Hepatic stellate cell (primary cell): ENCODE measurements around the gene MED31.
A peak's percentile ranks its signal among the peaks of the same experiment; 100 is the strongest.
"Not testable (repeated sequence)": the region's sequence is repeated elsewhere in the genome, so short reads cannot be mapped to it uniquely, and the experiment has no call there.

Experiments used
- DNase-seq: peaks from one replicate; pipeline ENCODE4 v3.0.0; 2011; ENCODE audit warnings: low spot score

MED31 gene

DNA sequence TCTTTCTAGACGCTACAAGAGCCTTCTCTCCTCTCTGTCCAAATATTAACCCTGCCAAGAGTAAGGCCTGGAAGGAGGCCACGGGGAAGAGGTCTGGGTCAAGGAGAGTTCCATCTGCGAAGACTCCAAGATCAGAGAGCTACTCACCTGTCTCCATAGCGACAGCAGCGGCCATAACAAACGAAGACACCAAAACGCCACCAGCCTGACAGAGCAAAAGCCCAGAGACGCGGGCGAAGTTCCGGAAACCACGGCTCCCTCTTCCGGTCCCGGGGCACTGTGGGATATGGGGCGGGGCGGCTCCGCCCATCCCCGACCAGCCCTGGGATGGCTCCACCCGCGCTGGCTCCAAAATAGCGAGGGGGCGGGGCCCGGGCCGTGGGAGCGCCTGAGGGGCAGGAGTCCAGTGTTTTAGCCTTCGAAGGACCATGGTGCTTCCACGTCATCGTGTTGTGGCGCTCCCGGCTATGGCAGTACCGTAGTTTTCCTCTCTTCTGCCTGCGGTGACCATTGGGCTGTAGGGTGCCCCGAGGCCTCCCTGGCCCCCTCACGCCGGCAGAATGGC is at the start of gene MED31, which contains the start of gene C17orf100:
Gene MED31, minus strand, starts transcription at position 252 of the 565 bp plus-strand sequence. Its CDS starts 77 bp downstream, at position 175.
Gene C17orf100, plus strand, starts transcription at position 409 of the 565 bp plus-strand sequence. Its CDS starts 152 bp downstream, at position 561.
- peak; percentile 99 for DNase-seq

DNA sequence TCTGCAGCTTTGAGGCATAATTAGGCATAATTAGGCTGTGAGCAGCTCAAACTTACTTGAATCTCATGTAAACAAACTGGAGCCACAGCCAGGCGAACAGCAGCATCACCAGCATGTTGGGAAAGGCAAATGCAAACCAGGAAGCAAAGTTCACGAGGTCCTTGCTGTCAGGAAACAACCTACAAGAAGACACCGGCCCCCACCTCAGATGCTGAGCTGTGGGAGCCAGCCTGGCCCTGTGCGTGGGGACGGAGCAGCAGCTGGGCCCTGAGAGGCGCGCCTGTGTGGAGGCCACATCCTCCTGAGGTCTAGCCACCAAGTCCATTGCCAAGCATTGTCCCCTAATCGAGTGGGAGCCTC is 49.5 kb upstream of the MED31 start:
- no peak for DNase-seq

DNA sequence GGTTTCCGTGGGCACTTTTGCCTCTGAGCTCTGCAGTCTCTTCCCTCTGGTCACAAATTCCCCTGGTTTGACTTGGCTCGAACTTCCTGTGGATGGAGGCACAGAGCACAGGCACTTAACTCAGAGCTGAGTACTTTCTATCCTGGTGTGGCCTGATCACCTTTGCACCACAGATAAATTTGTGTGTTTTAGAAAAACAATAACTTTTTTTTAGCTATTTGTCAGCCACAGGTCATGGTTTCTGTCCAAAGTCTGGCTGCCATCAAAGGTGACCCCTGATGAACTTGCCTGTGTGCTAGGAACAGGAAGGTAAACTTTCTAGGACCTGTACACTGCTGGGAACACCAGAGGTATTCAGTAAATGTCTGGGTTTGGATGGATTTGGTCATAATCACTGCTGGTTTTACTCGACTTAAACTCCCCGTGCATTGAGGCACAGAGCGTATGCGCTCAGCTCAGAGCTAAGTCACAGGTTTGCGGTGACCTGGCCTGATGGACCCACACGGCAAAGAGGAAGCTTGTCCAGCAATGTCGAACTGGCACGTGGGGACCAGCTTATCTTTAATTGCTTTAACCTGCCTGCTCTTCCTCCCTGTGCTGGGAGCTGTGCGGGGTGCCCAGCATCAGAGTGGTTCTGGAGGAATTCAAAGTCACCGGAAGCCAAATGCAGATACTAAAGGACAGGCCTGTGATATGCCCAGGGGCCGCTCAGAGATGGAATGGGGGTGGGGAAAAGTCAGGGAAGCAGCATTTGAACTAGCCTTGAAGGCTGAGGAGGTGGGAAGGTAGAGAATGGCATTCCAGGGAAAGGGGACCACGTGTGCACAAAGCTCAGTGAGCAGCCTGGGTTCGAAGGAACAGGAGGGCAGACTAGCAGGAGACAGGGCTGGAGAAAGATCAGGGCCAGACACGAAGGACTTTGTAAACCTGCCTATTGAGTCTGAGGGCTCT is 48.9 kb upstream of the MED31 start:
- no peak for DNase-seq

DNA sequence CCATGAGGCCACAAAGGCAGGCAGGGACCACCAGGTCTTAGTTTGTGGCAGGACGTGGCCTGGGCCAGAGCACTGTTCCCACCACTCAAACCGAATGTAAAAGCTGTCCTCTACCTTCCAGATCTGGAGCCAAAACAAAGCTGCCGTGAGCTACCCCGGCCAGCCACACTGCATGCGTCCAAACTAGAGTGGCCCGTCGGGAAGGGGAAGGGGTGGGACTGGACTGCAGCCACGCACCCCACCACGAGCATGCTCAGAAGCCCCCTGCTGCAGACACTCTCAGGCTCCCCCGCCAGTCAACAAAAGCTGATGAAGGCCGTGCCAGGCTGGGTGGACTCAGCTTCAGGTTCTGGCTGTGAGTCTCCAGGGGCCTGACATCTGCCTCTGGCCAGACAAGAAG is 46.6 kb upstream of the MED31 start:
- no peak for DNase-seq

DNA sequence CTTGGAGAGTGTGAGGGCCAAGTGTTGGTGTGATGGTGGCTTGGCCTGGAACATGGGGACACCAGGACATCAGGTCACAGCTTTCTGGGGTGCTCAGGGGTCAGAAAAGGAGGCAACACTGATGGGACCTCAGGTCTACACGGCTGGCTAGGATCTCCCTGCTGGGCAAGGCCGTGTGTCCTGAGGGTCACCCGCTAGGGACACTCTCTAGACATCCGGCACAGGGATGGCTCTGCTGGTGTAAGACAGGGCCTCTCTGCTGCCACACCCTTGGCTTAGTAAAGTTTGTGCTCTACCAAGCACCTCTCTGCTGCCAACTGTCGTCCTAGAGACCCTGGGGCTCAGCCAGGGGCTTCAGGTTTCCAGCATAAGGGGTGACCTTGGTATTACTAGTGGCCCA is 45.5 kb upstream of the MED31 start:
- DNase-seq, result no peak

DNA sequence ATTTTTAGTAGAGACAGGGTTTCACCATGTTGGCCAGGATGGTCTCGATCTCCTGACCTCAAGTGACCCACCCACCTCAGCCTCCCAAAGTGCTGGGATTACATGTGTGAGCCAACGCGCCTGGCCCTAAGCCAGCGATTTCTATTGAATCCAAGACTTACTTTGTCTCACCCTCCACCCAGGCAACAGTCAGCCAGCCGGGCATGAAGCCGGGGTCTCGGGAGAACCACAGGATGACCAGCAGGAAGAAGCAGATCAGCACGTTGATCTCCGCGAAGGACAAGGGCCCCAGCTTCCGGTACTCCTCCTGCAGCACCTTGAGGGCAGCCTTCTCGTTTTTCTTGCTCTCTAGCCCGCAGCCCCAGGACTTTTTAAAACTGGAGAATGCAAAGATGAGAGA is 44.2 kb upstream of the MED31 start:
- DNase-seq, result no peak

DNA sequence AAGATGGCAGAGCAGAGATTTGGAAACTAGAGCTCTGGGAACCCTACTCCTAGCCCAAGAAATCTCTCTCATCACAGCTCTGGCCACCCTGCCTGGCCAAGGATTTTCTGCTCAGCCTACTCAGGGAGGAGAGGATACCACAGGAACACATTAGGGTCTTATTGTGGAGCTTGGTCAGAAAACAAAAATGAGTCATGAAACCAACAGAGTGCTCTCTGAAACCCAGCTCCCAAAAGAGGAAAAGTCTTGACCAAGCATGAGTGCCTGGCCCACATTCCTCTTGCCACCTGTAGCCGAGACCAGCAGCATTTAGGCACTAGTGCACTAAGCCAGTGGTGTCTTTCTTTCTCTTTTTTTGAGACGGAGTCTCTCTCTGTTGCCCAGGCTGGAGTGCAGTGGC is 43.6 kb upstream of the MED31 start:
- DNase-seq, result no peak

DNA sequence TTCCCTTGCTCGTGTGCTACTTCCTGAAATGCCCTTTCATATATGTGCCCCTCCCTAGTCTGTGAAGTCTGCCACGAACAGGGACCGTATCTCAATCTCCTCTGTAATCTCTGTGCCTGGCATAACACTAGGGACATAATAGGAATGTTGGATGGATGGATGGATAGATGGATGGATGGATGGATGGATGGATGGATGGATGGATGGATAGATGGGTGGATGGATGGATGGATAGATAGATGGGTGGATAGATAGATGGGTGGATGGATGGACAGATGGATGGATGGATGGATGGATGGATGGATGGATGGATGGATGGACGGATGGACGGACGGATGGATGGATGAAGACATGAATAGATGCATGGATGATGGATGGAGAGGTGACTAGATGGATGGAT is 40.6 kb upstream of the MED31 start:
- not testable (repeated sequence) for DNase-seq

DNA sequence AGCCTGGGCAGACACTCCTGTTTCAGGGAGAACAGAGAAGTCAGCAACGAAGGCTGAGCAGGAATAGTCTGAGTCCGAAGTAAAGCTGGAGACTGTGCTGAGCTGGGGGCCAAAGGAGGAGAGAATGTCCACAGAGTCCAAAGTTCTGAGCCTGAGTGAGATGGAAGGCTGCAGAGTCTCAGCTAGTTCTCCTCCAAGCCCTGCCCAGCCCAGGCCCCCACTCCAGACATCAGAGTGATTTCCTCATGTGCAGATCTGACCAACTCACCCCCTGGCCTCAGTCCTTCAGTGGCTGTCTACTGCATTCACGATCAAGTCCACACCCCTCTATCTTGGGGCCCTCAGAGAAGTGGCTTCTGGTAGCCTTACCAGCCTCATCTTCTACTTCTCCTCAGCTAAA is 40.1 kb upstream of the MED31 start:
- DNase-seq, result no peak

DNA sequence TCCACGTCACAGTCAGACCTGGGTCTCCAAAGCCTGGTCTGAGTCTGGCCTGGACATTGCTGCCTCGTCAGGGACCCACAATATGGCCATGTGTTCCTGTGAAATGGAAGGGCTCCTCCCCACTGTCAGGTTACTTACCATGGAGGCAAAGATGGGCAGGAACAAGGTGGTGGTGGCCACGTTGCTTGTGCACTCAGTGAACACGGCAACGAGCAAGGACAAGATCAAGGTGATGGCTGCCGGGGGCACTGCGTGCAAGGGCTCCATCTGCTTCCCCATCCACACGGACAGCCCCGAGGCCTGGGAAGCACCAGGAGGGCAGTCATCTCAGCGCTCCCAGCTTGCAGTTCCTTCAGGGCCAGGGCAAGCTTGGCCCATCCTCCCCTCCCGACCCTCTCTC is 39.2 kb upstream of the MED31 start:
- DNase-seq, result no peak

DNA sequence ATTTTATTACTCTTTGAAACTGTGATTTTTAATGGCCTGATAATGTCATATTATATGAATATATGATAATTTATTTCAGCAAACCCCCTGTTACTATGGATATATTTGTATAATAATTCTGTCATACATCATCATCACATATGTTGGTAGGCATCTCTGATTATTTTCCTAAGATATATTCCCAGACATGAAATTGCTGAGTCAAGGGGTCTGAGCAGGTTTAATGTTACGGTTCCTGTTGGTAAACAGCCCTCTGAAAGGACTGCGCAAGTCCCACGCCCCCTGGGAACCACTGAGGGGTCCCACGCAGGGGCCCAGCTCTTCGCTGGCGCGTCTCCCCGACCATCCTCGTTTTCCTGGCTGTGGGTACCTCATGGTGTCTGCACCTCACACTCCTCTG is 37.5 kb upstream of the MED31 start:
- DNase-seq, result no peak

DNA sequence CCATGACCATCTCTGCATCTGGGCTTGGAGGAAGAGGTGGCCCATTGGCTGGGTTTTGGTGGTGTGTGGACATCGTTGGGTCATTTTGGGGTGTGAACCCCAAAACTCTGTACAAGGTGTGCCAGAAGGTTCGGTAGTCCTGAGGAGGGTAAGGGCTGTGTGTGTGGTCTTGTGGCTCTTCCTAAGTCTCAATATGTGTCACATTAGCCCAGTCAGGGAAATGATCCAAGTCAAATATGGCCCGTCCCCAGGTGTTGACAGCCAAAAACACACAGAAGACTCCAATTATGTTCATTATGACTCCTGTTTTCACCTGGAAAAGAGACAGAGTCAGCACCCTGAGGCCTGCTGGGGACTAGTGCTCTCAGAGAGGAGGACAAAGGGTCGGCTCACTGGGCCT is 34.6 kb upstream of the MED31 start:
- no peak for DNase-seq

DNA sequence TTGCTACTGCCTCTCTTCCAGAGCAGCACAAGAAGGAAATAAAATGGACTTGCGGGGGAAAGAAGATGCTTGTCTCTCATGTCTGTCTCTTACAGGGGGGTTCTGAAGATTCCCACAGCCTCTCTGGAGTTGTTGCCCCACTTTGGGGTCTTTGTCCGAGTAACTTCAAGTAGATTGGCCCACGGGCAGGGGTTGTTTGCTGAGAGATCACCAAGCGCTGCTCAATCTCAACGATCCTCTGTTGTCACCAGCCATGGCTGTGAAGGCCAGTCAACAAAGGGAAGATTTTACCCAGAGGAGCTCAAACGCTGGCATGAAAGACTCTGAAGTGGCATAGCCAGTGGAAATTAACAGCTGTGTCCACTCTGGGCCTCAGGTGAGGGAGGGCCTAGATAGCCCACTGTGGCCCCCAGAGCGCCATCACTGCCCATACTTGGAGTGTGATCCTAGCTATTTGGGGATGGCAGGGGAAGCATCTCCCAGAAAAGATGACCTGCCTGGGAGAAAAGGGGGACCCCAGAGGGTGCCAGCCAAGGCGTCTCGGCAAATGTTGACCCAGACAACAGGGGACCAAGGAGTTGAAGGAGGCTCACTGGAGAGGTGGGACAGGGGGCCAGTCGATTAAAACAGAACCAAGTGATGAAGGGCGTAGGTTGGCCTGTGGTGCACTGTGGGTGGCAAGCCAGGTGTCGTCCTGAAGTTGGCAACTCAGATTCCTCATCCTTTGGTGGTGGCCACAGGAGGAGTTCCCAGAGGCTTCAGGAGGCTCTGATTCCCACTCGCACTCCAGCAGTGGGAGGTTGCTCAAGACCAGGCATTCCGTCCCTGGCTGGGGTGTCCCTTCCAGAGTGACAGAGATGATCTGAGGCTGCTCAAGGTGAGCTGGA is 33.7 kb upstream of the MED31 start:
- DNase-seq, result no peak

DNA sequence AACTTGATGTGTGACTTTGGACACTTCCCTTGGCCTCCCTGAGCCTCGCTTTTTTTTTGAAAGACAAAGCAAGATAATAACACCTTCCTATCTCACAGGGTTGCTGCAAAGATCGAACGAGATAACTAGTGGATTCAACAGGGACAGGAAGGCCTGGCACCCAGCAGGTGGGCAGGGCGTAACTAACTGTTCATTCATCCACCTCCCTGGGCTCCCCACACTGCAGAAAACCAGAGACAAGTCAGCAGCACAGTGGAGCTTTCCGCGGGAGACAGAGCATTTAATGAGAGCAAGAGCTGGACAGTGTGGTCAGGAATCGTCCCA is 33.0 kb upstream of the MED31 start:
- DNase-seq, result no peak

DNA sequence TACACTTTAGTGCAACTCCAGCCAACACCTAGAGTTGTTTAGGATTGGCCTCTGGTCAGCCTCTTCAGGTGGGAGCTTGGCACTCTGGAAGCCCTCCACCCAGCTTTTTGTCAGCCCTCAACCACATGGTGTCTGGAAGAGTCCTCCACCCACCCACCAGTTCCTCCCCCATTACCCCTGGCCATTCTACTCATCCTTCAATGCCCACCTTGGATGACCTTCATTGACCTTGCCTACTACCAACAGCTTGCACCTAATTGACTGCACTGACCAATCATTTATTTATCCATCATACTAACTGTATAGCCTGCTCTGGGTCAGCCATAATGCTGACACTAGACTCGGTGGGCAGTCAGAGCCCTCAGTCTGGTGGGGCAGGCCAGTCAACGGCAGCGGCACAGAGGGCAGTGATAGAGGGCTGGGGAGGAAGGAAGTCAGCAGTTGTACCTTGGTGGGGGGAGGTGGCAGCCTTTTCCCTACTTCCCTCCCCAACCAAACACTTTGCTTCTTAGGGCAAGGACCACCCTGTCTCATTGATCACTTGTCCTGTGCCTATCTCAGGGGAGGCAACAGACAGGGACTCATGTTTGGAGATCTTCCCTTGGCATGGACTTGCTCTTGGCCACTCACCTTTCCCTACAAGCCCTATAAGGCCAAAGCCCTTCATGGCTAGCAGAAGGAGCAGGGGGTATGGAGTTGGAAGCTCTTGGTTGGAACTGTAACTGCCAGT is 32.5 kb upstream of the MED31 start:
- DNase-seq, result no peak

DNA sequence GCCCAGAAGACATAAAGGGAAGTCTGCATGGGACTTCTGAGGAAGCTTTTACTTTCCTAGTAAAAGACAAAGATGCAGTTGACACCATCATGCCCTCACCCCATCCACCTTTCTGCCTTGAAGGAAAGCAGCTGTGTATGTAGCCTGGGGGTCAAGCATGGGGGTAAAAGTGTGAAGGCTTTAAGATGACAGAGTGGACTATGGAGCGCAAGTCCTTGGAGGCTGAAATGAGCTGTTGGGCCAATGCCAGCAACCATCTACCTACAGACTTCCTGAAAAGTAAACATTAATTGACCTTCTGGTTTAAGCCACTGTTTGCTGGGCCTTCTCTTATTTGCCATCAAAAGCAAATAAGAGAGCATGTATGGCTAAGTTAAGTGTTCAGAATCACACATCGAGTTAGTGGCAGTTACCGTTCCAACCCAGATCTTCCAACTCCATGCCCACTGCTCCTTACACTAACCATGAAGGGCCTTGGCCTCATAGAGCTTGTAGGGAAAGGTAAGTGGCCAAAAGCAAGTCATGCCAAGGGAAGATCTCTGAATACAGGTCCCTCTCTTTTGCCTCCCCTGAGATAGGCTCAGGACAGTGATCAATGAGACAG is 31.8 kb upstream of the MED31 start:
- no peak for DNase-seq

DNA sequence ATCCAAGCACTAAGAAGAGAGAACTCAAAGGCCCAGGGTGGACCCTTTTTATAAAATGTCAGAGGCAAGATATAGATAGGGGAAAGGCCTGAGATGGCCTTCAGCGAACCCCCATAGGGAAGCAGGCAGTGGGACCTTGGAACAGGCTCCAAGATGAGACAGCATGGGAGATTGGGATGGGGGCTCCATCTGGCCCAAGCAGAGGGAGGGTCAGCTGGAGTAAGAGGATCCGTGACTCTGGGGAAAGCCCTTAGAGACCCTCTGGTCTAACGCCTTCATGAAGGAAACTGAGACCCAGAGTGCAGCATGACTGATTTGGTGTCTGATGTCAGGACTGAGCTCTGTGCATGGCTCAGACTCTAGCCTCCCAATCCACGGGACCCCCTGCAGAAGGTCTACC is 30.9 kb upstream of the MED31 start:
- no peak for DNase-seq

DNA sequence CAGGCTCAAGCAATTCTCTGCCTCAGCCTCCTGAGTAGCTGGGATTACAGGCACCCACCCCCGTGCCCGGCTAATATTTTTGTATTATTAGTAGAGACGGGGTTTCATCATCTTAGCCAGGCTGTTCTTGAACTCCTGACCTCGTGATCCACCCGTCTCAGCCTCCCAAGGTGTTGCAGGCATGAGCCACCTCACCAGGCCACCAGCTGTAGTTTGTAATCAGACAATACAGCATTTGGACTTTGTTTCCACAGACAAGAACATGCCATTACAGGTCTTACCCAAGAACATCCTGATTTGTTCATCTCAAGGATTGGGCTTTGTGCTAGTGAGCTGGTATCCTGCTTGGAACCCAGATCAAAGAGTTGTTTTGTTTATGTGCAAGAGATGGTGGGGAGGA is 30.3 kb upstream of the MED31 start:
- no peak for DNase-seq

DNA sequence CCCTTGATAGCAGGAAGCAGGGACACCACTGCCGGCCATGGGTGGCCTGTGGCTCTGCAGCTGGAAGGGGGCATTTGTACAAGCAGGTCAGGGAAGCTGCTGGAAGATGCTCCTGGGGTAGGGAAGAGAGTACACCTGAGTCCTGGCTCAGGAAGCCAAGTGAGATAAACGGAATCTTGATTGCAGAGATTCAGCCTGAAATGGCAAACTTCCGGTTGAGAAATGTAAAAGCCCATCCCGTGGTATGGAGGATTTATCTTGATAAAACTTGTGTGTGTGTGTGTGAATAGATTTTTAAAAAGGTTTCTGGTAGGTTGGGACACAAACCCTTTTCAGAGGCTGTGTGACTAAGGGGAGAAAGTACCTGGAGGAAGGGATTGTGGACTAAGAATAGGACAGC is 29.8 kb upstream of the MED31 start:
- no peak for DNase-seq

DNA sequence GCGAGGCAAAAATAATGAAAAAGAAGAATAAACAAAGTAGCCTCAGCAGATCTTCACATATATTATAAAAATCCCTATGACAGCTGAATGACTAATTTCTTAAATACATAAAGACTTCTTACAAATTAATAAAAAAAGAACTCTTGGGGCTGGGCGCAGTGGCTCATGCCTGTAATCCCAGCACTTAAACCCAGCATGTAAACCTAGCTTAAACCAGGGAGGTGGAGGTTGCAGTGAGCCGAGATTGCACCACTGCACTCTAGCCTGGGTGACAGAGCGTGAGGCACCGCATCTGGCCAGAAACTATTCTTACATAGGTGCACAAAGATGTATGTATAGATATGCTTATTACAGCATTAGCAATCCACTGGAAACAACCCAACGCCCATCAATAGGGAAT is 27.8 kb upstream of the MED31 start:
- DNase-seq, result no peak

DNA sequence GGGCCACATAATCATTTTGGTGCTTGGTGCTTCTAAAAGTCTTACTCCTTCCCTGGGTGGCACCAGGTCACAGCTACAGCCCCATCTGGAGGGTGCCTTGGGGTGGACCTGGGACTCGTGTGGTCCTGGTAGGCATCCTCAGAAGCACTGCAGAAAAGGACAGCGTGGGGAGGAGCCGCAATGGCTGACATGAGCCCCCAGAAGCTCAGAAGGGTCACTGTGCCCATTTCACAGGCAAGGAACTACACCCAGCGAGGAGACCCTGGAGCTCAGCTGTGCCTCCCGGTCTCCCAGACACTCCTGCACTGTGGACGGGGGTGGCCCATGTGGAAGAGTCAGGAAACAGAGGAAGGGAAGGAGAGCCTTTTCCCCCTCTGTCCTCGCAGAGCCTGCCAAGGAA is 26.5 kb upstream of the MED31 start:
- no peak for DNase-seq
